Ectodermal cell (in vitro differentiated cells): ENCODE results near the gene PER2.

Experiments
- H3K27ac ChIP-seq: 2 replicates; pipeline ENCODE4 v1.7.0; 2013; ENCODE audit warnings: mild to moderate bottlenecking, low read depth, low read length; ENCODE audit not compliant: insufficient read depth, poor library complexity, severe bottlenecking
- H3K27me3 ChIP-seq: 2 replicates; pipeline ENCODE4 v1.7.0; 2013; ENCODE audit warnings: mild to moderate bottlenecking, low read length; ENCODE audit not compliant: insufficient read depth, control insufficient read depth, poor library complexity, severe bottlenecking
- H3K36me3 ChIP-seq: one replicate; pipeline ENCODE4 v1.7.0; 2013; ENCODE audit warnings: low read length; ENCODE audit not compliant: control insufficient read depth, insufficient read depth
- H3K4me1 ChIP-seq: one replicate; pipeline ENCODE4 v1.7.0; 2013; ENCODE audit warnings: low read length; ENCODE audit not compliant: control insufficient read depth, insufficient read depth
- H3K4me3 ChIP-seq: 2 replicates; pipeline ENCODE4 v1.7.0; 2013; ENCODE audit warnings: low read depth, low read length, control low read depth; ENCODE audit not compliant: insufficient read depth
- H3K9me3 ChIP-seq: 2 replicates; pipeline ENCODE4 v1.7.0; 2013; ENCODE audit warnings: mild to moderate bottlenecking, low read length, moderate library complexity; ENCODE audit not compliant: control insufficient read depth
- WGBS, 2 experiments: methylation state at CpG; one replicate each; pipeline ENCODE4 v1.1.7; 2013; ENCODE audit warnings: missing lambda C conversion rate in 2 of 2; 5-methylcytosine and 5-hydroxymethylcytosine counted together

The PER2 gene

DNA sequence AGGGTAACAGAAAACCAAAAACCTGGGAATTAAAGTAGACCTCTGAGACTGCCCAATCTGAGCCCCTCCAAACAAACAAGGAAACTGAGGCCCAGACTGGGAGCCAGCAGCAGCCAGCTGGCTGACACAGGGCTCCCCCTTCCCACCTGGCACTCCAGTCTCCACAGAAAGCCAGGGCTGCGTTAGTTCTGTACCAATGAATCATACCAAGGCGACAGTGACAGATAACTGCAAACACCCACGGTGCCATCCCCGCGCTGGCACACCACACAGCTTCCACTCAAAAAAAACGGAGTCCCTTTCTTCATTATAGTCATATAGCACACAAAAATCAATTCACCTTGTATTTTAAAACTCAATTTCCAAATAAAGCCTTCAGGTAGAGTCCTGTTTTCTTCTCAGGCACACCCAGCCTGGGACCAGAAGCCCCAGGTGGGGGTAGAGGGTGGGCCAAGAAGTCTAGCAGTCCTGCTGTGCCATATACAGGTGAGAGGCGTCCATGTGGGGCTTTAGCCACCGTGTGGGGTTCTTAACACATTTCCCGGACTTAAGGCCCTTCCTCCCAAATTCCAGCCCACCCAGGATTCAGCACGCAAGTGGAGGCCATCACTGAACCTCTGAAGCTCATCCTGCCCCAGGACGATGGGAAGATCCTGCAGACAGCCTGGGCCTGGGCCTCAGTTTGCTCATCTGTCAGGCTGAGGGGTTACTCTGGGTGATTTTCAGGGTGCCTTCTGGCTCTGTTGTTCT lies 1.2 kb downstream of the PER2 start:
- Histone ChIP-seq H3K9me3 (no peaks in the 10 kb centered on the region), H3K36me3 (no peaks in the 10 kb centered on the region), H3K27ac (no peak overlapping the region), H3K4me3 (no peak overlapping the region), H3K4me1 (peaks cover 34% of the 10 kb centered on the region), H3K27me3 (peaks cover 8% of the 10 kb centered on the region)
- WGBS, 2 experiments, result 85 to 90% methylated on average over 11 of the region's 11 CpGs

DNA sequence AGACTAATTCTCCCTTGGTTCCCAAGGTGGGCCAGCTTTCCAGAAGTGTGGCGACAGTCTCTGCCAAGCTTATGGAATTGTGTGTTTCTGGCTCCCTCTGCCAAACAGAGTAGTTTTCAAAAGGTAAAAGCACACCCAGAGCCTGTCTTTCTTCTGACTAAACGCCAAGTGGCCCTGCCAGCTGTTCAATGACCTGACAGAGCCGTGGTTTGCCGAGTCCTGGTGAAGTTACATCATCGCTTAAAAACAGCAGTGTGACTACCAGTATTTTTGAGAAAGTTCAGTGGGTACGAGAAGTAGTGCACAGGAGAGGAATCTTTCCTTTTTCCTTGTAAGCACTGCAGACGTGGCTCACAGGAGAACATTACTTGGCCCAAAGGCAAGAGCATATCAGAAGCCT lies 1.9 kb downstream of the PER2 start:
- H3K4me3 ChIP-seq, result no peak overlapping the region
- peak overlapping the region; percentile 73 for H3K27ac ChIP-seq
- no peaks in the 10 kb centered on the region for H3K9me3 ChIP-seq
- peaks cover 34% of the 10 kb centered on the region for H3K4me1 ChIP-seq
- peaks cover 8% of the 10 kb centered on the region for H3K27me3 ChIP-seq
- WGBS, 2 experiments, result 79 to 86% methylated on average over 7 of the region's 7 CpGs
- no peaks in the 10 kb centered on the region for H3K36me3 ChIP-seq

DNA sequence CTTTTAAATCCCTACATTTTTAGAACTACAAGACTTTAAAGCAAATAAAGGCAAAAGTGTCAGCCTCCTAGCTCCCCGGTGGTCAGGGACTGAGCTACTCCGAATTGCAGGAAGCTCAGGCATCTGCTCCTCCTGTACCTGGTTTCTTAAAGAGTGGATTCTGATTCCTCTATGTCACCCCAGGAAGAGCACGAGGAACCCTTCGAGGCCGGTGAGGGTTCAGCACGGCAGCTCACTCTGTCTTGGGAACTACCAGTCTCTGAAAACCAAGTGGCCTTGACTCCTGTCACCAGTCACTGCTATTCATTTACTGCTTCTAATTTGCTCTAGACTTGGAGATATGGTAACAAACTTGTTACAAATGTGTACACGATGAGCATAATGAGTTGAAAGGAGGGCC lies 2.3 kb downstream of the PER2 start:
- H3K4me1 ChIP-seq, result peaks cover 34% of the 10 kb centered on the region
- 27 to 32% methylated on average over 7 of the region's 7 CpGs for WGBS, 2 experiments
- H3K36me3 ChIP-seq, result no peaks in the 10 kb centered on the region
- peaks cover 8% of the 10 kb centered on the region for H3K27me3 ChIP-seq
- H3K27ac ChIP-seq, result peak overlapping the region; percentile 73
- no peaks in the 10 kb centered on the region for H3K9me3 ChIP-seq
- H3K4me3 ChIP-seq, result no peak overlapping the region

DNA sequence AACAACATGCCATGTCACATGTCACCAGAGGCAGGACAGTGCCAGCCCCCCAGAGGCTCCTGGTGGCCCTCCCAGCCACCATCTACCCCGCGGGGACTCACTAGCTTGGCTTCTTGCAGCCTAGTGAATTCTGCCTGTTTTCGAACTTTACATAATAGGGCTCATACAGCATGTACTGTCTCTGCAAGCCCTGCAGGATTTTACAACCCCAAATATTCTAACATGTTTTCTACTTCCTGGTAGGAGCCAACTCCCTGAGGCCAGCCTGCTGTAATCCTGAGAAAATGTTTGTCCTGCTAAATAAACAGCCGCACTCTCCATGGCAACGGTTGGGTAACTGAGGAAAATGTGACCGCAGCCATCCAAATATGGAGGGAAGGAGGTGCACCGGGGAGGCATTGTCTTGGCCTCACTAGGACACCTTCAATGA lies 2.7 kb downstream of the PER2 start:
- peak overlapping the region; percentile 73 for H3K27ac ChIP-seq
- H3K9me3 ChIP-seq, result no peaks in the 10 kb centered on the region
- no peaks in the 10 kb centered on the region for H3K36me3 ChIP-seq
- H3K4me3 ChIP-seq, result no peak overlapping the region
- WGBS, 2 experiments, result 31 to 38% methylated on average over 7 of the region's 7 CpGs
- H3K27me3 ChIP-seq, result peaks cover 8% of the 10 kb centered on the region
- H3K4me1 ChIP-seq, result peaks cover 32% of the 10 kb centered on the region

DNA sequence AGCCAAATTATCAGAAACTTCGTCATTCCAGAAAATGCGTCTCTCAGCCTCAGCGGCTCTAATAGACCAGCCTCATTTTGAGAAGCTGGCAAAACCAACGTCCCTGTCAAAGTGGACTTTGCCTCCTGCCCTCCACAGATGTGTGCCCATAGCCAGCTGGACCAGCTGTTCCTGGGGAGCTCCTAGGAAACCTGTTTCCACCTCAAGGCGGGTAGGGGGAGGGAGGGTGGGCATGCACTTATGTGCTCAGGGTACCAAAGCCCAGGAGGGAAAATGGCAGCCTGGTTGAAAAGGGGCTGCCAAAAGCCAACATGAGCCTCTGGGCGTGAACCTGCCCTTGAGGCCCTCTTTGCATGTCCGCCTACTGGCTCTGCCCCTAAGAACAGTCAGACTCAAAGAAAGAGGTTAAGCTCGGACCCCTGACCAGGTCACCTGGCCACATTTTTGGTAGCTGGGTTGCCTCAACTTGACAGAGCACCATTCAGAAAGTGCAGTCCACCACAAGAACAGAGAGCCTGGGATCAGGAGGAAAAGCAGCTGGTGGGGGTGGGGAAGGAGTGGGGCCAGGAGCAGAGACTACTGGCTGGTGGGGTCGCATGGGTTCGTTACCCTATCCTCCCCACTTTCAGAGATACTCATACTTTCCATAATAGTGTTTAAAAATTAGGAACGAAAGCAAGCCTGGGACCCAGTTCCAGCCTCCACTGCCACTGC lies 3.5 kb downstream of the PER2 start:
- 89 to 93% methylated on average over 11 of the region's 11 CpGs for WGBS, 2 experiments
- Histone ChIP-seq H3K4me3 (no peak overlapping the region), H3K27me3 (peaks cover 6% of the 10 kb centered on the region), H3K27ac (peak overlapping the region; percentile 73), H3K36me3 (no peaks in the 10 kb centered on the region), H3K4me1 (peaks cover 25% of the 10 kb centered on the region), H3K9me3 (no peaks in the 10 kb centered on the region)

DNA sequence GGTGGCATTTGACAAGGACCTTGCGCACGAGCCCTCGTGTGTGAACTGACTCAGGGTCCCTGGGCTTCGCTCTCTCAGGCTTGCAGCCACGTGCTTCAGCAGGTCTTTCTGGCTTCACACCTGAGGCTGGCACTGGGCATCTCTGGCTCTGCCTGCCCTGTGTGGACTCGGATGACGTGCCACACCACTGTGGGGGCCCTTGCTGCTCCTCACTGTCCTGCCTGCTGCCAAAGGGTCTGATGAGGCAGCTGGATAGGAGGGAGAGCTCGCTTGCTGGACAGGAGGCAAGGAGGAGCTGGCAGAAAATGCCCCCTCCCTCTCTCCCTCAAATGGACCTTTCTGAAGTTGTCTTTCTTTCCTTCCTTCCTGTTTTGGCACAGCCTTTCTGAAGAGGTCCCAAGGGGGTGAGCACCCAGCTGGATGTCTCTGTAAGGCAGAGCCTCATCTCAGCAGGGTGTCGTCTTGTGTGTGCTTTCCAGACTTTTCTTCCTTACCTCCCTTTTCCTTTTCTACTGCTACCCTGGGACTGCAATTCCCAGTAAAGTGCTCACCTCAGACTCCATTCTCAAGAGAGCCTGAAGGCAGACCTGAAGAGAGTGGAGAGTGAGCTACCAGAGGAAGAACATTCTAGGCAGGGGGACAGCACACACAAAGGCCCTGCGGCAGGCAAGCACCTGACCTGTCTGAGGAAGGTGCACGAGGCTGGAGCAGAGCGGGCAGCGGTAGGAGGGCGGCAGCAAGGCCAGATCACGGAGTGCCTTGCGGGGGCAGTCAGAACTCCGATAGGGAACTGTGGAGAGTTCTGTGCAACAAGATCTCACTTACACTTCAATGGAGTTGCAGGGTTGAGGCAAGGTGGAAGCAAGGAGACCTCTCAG lies 5.3 kb downstream of the PER2 start:
- Histone ChIP-seq H3K4me1 (peaks cover 27% of the 10 kb centered on the region), H3K9me3 (no peaks in the 10 kb centered on the region), H3K36me3 (no peaks in the 10 kb centered on the region), H3K4me3 (no peak overlapping the region), H3K27ac (no peak overlapping the region), H3K27me3 (no peaks in the 10 kb centered on the region)
- WGBS, 2 experiments, result 90 to 93% methylated on average over 17 of the region's 17 CpGs

DNA sequence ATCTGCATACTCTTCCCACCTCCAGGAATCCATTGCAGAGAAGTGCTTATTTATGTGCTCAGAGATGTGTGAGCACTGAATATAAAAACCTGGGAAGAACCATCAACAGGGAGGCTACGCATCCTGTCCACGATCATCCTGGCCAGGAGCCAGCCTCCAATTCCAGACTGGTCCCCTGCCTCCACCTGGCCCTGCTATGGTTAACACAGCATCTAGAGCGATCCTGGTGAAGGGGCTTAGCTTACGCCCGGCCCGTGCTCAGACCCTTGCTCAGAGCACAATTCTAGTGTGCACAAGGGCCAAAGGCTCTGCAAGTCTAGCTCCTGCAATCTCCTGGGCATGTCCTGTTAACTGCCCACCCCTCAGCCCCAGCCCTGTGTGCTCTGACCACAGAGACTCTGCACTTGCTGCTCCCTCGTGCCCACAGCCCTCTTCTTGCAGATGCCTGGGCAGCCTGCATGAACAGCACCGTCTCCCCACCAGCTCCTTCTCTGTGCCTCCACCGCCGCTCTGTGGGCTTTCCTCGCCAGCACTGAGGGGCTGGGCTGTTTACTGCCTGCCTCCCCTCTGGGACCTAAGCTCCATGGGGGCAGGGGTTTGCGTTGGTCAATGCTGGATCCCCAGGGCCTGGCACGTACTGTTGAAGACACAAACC lies 6.5 kb downstream of the PER2 start:
- no peak overlapping the region for H3K27ac ChIP-seq
- no peaks in the 10 kb centered on the region for H3K36me3 ChIP-seq
- H3K9me3 ChIP-seq, result no peaks in the 10 kb centered on the region
- 94 to 95% methylated on average over 12 to 13 of the region's 13 CpGs for WGBS, 2 experiments
- peaks cover 26% of the 10 kb centered on the region for H3K4me1 ChIP-seq
- H3K4me3 ChIP-seq, result no peak overlapping the region
- H3K27me3 ChIP-seq, result no peaks in the 10 kb centered on the region

DNA sequence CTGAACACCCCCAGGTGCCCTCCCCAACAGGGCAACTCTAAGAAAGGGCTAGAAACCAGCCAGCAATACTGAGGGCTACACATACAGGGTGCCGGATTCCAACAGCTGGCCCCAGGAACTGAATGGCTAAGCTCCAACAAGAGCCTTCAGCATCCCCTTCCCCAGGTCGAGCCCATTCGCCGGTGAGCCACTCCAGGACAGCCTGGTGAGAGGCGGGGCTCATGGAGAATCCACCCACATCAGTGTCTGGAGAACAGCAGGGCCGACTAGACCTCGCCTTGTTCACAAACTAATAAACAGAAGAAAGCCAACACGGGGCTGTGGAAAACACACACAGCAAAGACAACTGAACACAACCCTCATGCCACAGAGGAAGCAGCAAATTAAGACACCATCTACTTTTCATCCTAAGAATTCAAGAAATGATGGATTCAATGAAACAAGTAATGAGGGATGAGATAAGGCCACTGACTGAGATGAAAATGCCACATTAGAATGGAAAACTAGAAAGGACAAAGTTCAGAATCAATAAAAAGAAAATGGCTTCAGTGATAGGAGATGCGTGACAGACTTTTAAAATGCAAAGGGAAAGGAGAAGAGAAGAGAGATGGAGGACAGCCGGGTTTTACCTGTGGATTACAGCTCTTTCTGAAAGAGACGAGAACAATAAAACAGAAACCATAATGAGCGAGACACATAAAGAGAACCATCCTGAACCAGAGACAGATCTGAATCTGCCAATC lies 8.2 kb downstream of the PER2 start:
- no peaks in the 10 kb centered on the region for H3K36me3 ChIP-seq
- H3K27ac ChIP-seq, result no peak overlapping the region
- no peaks in the 10 kb centered on the region for H3K27me3 ChIP-seq
- H3K4me3 ChIP-seq, result no peak overlapping the region
- WGBS, 2 experiments, result 89% methylated on average over 12 of the region's 12 CpGs
- H3K4me1 ChIP-seq, result peaks cover 12% of the 10 kb centered on the region
- no peaks in the 10 kb centered on the region for H3K9me3 ChIP-seq

DNA sequence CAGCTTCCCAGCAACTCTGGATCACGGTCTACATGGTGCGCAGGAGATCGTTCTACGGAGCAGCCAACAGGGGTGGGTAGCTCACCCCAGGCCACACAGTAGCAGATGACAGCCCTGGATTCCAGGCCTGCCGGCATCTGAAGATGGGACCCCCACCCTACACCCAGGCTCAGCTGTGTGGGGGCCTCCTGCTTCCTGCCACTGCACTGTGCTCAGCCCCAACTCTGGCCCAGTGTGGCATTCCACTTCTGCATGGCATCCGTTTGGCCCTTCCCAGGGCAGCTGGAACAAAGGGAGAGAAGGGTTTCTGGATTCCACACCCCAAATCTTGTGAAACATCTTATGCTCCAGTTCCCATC lies 9.1 kb downstream of the PER2 start:
- Histone ChIP-seq H3K36me3 (no peaks in the 10 kb centered on the region), H3K27me3 (no peaks in the 10 kb centered on the region), H3K9me3 (no peaks in the 10 kb centered on the region), H3K4me3 (no peak overlapping the region), H3K4me1 (peaks cover 9% of the 10 kb centered on the region), H3K27ac (no peak overlapping the region)
- 86 to 91% methylated on average over 6 of the region's 6 CpGs for WGBS, 2 experiments
